GM11168 (cell line): Measurements from ENCODE around the gene PSAP.

Experiments
- in situ Hi-C: fragments of 300-500 bp; cut with MboI; formaldehyde crosslinking; loops from one replicate; pipeline ENCODE4 v1.12.0; 2022; ENCODE audit warnings: low sequenced_read_pairs; ENCODE audit not compliant: unreplicated experiment

PSAP gene

DNA sequence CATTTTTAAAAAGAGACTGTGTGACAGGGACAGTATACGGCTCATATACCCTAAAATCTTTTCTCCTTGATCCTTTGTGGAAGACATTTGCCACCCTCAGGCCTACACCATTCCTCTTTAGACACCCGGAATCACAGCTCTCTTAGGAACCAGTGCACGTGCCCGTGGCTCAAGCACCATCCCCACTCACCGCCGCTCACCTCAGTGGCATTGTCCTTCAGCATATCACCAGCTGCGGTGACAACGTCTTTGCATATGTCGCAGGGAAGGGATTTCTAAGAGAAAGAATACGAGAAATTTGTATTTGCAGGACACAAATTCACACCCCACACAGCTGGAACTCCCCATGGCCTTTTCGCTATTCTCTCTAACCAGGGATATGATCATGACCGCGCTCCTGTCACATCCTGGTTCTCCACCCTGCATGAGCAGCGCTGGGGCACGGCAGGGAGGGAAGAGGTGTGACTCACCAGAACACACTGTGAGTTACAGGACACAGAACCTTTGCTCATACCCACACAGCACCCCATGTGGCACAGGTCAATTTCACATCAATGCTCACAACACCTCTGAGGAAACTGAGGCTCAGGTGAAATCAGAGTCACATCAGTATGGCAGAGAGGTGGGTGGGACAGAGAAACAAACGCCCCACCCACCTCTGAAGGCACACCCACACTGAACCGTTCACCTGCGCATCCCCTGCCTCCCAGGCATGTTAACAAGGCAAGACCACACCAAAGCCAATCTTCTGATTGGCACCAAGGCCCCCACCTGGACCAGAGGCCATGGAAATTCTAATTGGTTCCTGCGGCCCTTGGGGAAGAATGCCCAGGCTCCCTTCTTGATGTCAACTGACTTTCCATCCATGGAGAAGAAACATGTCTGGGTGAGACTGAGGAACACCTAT, 19.2 kb downstream of the PSAP start:
- in situ Hi-C loops, result loop anchor here (10.0 kb wide), 1 partner anchor 63 kb away; no protein-coding TSS in a partner anchor

DNA sequence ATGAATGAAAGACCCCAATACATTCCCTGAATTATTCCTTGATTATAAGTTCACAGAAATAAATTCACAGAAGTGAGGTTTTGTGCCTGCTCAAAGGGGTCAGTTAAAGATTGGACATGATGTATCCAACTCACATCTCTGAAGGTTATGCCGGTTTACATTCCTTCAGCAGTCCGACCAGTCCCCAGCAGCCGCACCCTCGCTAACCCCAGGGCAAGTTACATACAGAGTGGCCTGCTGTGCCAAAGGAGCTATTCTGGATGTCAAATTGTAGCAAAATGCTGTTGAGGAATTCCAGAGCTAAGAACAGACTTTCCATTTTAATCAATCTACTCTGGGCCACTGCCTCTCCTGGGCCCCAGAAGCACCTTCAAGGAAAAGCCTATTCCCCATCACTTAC, 20.3 kb downstream of the PSAP start:
- in situ Hi-C loops, result loop anchor here (10.0 kb wide), 1 partner anchor 64 kb away; no protein-coding TSS in a partner anchor

DNA sequence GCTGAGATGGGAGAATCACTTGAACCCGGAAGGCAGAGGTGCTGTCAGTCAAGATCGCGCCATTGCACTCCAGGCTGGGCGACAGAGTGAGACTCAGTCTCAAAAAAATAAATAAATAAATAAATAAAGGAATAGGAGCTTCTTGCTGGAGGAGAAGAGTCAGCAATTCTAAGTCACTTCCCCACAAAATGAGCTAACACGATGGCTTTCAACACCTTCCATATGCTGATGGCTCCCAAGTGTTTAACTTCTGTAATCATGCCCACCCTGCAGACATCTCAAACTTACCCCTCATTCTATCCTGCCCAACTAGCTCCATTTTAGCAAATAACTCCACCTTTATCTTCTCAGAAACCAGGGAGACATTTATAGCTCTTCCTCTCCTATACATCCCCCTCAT, 21.2 kb downstream of the PSAP start:
- in situ Hi-C loops, result loop anchor here (10.0 kb wide), 1 partner anchor 65 kb away; no protein-coding TSS in a partner anchor

DNA sequence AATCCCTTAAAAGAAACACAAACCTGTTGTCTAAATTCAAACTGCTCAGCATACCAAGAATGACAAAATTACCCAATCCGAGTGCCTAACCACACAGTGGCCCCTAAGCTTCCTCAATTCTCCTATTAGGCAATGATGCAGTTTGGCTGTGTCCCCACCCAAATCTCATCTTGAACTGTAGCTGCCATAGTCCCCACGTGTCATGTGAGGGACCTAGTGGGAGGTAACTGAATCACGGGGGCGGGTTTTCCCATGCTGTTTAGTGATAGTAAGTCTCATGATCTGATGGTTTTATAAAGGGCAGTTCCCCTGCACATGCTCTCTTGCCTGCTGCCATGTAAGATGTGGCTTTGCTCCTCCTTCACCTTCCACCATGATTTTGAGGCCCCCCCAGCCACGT, 21.9 kb downstream of the PSAP start:
- in situ Hi-C loops, result no loop called here

DNA sequence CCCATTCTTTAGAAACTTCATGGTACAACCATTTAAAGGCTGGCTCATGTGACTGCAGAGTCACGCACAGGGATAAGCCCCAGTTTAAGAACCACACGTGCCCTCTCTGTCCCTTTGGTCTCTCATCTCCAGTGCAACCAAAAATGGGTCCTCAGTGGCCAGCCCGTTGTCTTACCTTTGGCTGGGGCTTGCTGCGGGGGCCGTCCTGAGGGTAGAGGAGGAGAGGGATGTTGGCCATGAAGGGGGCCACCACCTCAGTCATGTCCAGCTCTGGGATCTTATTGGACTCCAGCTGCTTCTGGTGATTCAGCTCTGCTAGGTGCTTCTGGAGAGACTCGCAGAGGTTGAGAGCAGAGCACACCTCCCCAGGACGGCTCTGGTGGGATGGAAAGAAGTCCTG, 22.3 kb downstream of the PSAP start:
- in situ Hi-C loops, result no loop called here

DNA sequence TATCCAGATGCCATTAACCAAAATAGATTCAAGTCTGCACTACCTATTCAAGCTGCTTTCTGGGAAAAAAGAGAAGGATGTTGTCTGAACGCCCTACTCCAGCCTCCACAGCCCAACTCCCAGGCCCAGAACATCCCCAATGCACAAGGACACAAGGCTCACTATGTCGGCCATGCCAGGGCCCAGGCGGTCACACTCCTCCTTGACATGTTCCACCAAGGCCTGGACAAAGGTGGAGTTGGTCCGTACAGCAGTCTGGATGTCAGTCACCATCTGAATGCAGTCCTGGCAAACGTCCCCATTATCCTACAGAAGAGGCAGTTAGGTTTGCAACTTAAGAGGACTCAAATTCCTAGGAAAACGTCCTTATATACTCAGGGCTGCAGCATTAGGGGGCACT, 23.2 kb downstream of the PSAP start:
- in situ Hi-C loops, result no loop called here

DNA sequence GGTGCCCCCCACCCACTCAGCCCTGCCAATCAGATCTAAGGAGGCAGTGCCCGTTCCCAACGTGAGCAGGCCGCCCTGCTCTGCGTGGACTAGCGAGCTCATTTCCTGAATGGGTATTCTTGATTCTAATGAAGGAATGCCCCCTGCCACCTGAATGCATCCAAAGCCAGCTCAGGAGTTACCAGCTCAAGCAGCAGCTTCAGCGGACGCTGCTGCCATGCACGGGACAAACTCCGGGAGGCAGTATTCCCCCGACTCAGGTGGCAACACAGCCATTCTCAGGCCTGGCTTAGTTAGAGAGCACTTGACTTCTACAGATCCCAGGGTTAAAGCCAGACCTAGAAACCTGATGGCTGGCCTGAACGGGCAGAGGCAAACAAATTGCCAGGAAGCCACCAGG, 25.8 kb downstream of the PSAP start:
- in situ Hi-C loops, result no loop called here

DNA sequence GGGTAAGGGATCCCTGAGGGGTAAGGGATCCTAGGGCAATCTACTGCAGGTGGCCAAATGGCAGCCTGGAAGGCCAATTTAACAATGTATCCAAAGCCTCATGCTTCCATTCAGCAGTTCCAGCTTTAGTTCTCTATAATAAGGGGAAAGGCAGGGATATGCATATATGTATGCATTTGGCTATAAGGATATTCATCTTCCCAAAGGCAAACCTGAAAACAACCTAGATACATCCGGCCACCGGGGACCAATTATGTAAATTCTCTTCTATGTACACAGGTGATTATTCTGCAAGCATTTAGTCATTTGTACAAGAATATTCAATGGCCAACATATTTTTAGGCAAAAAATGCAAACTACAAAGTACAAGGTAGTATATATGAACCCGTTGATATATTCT, 26.7 kb downstream of the PSAP start:
- in situ Hi-C loops, result no loop called here

DNA sequence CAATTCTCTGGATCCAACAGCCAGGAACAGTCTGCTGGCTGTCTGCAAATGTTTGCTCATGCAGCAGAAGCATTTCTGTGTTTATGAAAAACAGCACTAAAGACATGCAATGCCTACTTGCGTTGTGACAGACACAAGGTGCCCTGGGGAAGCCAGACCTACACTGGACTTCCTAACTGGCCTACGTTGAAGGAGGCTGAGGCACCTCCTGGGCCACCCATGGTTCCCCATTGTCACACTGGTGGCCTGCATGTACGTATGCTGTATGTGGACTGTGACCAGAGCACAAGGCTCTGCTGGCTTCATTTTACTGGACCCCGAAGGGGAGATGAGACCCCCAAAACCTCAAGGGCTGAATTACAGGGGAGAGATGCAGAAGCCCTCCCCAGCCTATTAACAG, 27.7 kb downstream of the PSAP start:
- in situ Hi-C loops, result no loop called here

DNA sequence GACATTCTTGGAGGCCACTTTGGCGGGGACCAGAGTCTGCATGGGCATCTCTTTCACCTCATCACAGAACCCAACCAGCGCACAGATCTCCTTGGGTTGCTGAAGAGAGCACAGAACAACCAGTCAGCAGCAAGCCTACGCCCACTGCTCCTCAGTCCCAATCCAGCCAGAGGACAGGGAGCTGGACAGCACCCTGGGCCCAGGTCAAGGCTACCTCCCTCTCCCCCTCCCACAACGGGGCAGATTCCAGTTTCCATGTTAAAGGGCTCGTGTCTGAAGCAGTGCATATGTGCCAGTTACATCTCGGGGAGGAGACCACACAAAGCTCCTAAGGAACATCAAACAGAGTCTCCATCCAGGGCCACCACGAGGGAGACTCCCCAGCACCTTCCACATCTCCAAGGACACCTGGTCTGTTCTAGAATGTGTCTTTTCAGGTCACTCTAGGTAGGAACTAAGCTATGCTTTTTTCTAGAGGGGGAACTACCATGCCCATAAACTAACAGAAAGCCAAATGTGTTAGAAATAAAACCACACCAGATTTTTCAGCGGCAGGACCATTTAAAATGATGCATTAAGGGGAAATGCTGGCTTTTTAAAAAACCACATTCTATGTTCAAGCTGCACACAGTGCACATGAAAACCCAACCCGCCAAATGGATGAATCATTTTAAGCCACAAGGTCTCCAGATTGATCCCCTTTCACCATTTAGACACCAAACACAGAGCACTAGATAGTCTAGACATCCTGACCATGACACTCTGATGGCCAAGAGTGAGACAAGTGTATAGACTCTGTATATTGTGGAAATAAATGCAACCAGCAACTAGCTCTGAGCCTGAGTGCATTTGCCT, 28.9 kb downstream of the PSAP start:
- in situ Hi-C loops, result no loop called here

DNA sequence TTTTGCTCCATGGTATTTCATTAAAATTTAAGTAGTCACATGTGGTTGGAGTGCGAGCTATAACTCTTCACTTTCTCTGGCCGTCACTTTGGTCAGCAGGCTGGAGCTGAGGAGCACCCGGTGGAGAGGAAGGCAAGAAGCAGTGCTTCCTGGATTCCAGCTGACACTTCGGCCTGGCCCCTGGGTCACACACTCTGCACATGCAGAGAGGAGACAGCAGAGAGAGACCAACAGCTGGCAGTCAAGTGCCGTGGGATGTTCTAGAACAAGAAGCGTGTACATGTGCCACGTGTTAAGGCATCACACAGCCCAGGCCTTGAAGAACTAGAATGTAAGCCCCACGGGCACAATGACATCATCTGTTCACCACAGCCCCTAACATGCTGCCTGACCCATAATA, 30.1 kb downstream of the PSAP start:
- in situ Hi-C loops, result no loop called here

DNA sequence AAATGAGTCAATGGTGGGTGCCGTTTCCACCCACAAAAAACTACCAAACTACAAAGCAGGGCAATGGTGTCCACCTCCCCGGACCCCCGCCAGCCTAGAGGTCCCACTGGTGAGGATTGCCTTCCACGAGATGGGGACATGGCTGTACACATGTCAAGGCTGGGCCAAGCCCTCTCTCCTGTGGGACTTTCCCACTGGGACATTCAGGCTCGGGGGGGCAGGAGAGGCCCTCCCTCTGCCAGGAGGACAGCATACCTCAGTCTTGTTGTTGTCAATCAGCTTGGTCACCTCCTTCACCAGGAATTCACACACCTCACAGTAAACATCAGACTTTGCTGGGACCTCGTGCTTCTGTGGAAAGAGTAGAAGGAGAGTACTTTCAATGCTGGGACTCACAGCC, 31.1 kb downstream of the PSAP start:
- in situ Hi-C loops, result loop anchor here (10.0 kb wide), 1 partner anchor 105 kb away; the partner anchor contains the start of gene C10orf105

DNA sequence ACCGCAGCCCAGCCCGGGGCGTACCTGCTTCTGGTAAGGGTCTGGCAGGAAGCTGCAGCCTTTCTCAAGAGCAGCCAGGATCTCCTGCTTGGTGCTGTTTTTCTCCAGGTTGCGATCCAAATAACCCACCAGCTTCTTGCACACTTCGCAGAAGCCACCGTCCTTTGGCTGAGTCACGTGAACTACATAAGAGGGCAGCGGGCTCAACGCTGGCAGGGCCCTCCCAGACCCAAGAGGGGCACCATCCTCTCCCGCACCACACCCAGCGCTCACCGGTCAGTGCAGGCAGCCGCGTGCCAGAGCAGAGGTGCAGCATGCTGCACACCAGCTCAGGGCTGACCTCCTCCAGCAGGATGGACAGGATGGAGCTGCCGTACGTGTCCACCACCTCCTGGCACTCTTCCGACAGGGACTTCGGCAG, 31.6 kb downstream of the PSAP start:
- in situ Hi-C loops, result loop anchor here (10.0 kb wide), 1 partner anchor 105 kb away; the partner anchor contains the start of gene C10orf105

DNA sequence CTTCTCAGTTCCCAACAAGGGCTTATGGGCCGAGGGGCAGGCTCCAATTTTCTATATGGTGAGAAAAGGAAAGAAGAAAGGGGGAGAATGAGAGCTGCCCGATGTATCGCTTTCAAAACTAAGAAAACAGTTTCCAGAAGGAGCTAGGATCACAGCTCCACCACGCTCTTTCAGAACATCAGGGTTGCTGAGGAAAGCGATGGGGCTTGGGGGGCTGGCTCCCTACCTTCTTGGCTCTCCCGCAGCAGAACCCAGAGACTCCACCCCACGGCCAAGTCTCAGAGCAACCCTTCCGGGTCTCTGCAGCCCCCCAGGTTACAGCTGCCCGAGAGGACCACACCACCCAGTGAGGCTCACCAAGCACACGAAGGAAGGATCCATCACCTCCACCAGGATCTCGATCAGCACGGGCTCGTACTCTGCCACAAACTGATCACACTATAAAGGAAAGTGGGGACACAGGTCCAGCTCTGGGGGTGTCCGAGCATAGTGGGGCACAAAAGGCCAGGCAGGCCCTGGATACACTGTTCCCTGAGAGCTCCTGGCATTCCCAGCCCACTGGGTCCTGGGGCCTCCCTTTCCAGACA, 32.3 kb downstream of the PSAP start:
- in situ Hi-C loops, result loop anchor here (10.0 kb wide), 1 partner anchor 104 kb away; the partner anchor contains the start of gene C10orf105

DNA sequence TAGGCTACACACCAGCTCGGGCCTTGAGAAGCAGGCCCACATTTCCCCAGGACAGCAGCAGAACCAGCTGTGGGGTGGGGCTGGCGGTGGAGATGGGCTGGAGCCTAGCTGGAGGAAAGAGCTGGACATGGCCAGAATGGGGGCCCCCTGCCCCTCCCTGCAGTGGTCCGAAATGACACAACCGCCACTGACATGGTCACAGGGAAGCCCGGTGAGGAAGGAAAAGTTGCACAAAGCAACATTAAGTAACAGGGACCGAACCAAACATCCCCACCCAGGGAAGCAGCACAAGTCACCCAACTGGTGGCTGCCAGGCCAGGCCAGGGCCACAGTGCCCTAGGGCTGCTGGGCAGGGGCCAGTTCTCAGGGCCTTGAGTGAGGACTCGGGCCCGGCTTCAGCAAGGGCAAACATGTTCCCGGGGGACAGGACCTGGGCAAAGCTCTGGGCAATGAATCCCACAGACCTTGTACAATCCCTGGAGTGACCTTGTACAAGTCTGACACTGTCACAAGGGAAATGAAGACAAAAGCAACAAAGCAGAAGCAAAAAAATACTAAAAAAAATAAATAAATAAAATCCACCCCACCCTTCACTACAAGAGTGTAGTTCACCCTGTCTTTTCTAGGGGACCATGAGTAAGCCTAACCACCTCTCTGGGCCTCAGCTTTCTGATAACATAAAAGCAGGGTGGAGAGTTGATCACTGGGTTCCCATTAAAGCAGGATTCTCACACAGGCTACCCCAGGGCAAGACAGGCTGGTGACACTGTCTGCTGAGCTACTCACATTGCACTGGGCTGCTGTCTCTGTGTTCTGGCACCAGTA, 33.0 kb downstream of the PSAP start:
- in situ Hi-C loops, result loop anchor here (10.0 kb wide), 1 partner anchor 103 kb away; the partner anchor contains the start of gene C10orf105

DNA sequence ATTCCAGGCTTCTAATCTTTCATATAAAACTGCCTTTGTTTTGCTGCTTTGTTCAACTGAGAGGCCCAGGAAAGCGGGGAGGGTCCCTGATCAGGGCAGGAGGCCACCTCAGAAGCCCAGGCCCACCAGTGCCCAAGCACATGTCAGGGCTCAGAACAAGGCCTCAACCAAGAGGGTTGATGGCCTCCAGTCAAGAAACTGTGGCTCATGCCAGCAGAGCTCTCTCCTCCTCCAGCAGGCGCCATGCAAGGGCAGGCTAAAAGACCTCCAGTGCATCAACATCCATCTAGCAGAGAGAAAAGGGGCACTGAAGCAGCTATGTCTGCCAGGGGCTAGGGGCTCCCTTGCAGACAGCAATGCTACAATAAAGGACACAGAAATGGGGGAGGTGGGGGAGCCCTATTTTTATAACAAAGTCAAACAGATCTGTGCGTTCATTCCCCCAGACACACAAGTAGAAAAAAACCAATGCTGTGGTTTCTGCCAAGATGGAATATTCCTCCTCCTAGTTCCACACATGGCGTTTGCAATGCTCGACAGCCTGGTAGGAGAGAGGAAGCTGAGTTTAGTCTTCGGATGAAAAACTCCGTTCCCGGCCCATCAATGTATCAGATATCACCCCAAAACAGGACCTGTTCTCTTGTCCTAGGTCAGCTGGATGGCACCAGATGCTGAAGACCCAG, 34.0 kb downstream of the PSAP start:
- in situ Hi-C loops, result loop anchor here (10.0 kb wide), 1 partner anchor 102 kb away; the partner anchor contains the start of gene C10orf105

DNA sequence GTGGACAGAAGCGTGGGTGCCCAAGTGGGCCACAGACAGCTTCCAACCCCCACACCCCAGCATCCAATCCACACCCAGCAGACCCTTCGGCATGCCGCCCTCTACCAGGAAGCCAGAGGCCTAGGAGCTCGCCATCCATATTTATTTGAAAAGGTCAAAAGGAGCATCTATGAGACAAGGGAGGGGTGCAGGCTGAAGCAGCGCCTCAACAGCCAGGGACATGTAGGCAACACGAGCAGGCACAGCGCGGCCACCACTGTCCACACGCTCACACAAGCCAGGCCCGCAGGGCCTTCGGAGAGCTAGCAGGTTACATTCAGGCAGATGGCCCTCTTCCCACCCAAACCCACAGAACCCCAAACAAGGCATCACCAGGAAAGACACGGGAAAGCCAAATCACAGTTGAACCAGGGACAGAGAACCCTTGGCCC, 34.6 kb downstream of the PSAP start:
- in situ Hi-C loops, result loop anchor here (10.0 kb wide), 1 partner anchor 102 kb away; the partner anchor contains the start of gene C10orf105

DNA sequence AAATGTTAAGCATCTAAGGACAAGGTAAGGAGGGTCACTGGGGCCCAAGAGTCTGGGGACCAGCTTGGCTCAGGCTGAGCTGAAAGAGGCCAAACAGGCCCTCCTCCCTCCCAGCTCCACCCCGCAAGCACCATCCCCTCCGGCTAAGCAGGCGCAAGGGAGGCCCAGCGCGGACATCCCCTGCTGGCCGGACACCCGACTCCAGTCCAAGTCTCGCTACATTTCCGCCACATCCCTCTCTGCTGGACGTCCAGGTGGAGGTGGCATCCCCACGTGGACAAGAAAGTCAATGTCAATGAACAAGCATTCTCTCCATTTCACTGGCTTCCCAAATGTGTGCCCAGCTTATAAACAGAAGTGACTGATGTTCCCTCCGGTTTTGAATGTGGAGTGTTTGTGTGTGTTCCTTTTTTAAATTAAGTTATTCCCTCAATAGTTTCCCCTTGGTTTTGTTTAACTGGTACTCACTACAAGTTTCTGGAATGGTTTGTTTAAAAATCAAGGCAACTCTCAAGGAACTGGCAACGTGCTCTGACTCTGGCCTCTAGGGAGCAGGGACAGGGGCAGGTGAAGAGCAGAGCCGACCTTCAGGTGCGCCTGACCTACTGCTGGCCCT, 35.4 kb downstream of the PSAP start:
- in situ Hi-C loops, result loop anchor here (10.0 kb wide), 1 partner anchor 101 kb away; the partner anchor contains the start of gene C10orf105
